Activated CD4-positive, alpha-beta T cell treated with anti-CD3 and anti-CD28 coated beads, Interleukin-2, amount 50 U/mL, for 1 hour (primary cell): ENCODE measurements around the gene UGT1A6.

Experiments
- DNase-seq: peaks from one replicate; pipeline ENCODE4 v3.0.0-alpha.2; 2020

Gene UGT1A6

DNA sequence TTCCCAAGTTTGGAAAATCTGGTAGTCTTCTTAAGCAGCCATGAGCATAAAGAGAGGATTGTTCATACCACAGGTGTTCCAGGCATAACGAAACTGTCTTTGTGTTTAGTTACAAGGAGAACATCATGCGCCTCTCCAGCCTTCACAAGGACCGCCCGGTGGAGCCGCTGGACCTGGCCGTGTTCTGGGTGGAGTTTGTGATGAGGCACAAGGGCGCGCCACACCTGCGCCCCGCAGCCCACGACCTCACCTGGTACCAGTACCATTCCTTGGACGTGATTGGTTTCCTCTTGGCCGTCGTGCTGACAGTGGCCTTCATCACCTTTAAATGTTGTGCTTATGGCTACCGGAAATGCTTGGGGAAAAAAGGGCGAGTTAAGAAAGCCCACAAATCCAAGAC is 79.5 kb downstream of the UGT1A6 start:
- no peak for DNase-seq

GRCh38 chr2:233772583-233772982 is 79.9 kb downstream of the UGT1A6 start:
- no peak for DNase-seq

GRCh38 chr2:233773854-233774253 is 81.2 kb downstream of the UGT1A6 start:
- no peak for DNase-seq

DNA sequence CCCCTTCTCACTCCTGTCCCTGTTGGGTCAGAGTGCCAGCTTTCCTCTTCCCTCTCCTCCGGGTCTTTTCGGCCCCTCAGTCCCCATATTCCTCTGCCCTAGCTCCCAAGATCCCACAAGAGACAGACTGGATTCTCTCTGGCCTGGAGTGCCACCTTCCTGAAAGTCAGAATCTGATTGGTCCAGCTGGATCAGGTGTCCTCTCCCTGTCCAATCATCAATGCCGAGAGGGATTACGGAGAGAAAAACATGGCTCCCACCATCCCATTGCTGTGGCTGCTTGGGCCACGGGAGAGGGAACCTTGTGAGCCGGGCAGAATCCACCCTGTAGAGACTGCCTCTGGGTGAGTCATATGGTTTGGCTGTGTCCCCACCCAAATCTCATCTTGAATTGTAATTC is 82.7 kb downstream of the UGT1A6 start:
- DNase-seq, result no peak

GRCh38 chr2:233778030-233778429 is 85.3 kb downstream of the UGT1A6 start, which contains the start of gene MROH2A:
MROH2A (plus strand) TSS chr2:233778330; CDS start chr2:233779359, 1,029 bp downstream.
- DNase-seq, result no peak

GRCh38 chr2:233779722-233780121 is 87.0 kb downstream of the UGT1A6 start:
- no peak for DNase-seq

DNA sequence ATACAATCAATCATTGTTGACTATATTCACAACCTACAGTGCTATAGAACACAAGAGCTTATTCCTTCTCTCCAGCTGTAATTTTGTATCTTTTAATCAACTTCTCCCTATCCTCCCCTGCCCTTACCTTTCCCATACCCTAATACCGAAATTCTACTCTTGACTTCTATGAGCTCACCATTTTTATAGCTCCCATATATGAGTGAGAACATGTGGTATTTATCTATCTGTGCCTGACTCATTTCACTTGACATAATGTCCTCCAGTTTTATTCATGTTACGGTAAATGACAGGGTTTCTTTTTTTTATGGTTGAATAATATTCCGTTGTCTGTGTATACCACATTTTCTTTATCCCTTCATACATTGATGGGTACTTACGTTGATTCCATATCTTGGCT is 88.1 kb downstream of the UGT1A6 start:
- no peak for DNase-seq

- no peak for DNase-seq
Measured at GRCh38 chr2:233789554-233789953, 96.9 kb downstream of the UGT1A6 start.

DNA sequence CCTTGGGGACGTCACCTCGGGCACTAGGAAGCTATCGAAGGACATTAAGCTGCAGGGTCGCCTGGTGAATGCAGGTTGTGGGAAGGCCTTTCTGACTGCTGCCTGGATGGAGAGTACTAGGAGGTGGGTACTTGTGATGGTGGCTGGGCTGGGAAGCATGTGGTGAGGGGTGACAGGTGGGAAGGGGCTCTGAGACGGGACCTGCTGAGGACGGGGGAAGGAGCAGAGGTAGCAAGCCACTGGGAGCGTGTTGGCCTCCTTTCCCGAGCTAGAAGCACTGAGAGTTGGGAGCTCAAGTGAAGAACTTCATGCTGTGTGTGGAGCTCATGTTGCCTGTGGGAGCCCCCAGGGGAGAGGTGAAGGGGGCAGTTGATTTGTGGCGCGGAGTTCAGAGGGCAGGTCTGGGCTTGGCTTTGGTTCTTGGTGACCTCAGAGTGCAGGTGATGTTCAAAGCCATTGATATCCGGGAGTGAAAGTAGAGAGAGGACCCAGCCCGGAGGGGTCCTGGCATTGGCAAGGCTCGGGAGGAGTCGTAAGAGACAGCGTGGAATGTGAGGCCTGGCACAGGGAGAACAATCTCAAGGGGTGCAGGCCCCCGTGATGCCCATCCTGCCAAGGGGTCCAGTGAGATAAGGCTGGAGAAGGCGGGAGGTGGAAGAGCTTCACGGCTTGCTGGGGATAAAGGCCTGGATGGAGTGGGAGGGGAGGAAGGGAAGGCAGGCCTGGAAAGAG is 98.6 kb downstream of the UGT1A6 start:
- no peak for DNase-seq

GRCh38 chr2:233791883-233792329 is 99.2 kb downstream of the UGT1A6 start:
- no peak for DNase-seq

DNA sequence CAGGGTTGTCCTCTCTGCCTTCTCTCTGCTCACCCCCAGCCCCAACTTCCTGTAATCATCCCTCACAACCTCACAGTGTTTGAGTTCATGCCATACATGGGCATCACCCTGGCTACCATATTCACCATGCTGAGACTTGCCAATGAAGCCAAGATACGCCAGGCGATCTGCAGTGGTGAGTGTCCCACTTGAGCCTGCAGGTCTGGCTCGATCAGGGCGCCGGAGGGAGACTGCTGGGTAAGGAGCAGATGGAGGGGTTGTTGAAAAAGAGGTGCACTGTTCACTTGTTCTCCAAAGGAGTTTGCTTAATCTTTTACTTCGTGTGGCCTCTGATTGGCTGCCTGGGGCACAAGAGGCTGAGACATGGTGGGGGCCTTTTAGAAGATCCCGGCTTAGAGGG is 100.0 kb downstream of the UGT1A6 start:
- DNase-seq, result no peak

DNA sequence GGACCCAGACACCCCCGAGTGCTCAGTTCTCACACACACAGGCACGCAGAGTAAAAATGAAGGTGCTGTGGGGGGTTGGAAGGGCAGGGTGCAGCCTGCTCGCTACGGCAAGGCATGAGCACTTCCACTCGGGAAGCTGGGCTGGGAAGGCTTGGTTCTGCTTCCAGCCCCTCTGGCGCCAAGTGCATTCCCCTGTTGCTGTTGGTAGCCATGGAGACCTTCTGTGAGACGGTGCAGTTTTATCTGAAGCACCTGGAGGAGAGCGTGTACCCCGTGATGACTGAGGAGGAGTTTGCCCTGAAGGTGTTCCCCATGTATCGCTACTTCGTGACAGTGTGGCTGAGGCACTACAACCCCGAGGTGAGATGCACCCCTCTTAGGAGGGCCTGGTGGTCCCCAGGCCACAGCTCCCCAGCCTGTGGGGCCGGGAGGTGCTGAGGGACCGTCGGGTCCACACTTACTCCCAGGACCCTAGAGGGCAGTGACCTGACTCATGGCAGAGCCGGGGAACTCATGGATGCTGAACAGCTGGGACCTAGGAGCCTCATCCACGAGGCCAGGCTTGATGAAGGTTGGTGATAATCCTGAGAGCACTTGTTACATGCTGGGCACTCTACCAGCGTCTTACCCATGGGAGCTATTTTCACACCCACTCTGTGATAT is 100.9 kb downstream of the UGT1A6 start:
- DNase-seq, result no peak

GRCh38 chr2:233794128-233794658 is 101.5 kb downstream of the UGT1A6 start:
- DNase-seq, result no peak

GRCh38 chr2:233795735-233796171 is 103.1 kb downstream of the UGT1A6 start:
- no peak for DNase-seq

DNA sequence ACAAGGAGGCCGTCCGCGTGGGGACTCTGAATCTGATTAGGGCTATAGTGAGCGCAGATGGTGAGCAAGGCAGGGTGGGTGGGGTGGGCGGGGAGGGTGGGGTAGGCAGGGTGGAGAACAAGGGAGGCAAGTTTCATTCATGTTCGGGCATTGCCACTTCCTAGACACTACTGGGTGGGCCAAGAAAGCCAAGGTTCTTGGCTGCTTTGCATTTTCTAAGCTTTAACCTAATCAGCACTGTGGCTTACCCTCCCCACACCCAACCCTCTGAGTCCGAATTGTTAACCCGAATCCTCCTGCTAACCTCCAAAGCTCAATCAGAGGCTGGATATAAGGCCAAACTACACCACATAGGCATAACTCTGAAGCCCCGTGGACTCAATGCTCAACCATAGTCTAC is 103.6 kb downstream of the UGT1A6 start:
- DNase-seq, result no peak

DNA sequence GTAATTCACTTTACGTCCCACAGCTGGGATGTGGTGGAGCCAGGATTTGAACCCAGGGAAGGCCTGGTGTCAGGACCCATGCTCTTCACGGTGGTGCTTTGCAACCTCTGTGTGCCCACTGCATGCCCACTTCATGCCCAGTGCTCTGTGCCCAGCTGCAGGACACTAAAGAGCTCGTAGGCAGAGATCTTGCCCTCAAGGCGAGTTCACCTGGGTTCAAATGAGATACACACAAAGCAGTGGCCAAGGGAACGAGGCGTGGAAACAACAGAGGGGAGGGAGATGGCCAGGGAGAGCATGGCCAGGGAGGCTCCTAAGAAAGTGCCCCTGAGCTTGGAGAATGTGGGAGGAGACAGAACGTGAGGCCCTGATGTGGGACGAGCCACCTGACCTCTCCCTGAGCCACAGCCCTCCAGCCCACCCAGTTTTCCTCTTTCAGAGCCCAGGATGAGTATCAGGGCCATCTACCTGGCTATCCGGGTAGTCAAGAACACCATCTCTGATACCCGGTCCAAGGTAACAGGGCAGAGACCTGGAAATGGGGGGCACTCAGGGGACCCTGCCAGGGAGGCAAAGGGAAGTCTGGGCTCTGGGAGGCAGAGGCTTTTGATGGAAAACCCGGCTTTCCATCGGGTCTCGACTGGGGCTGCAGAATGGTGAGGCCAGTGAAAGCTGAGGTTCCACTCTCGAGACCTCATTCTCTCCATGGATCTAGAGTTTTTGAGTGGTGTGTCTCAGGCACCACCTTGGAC is 105.8 kb downstream of the UGT1A6 start:
- no peak for DNase-seq

- DNase-seq, result no peak
Measured at GRCh38 chr2:233799087-233799665, 106.5 kb downstream of the UGT1A6 start.

GRCh38 chr2:233799716-233800115 is 107.0 kb downstream of the UGT1A6 start:
- no peak for DNase-seq

GRCh38 chr2:233800208-233800607 is 107.5 kb downstream of the UGT1A6 start:
- no peak for DNase-seq

- no peak for DNase-seq
Measured at GRCh38 chr2:233801357-233802131, 108.9 kb downstream of the UGT1A6 start.

GRCh38 chr2:233802132-233802815 is 109.6 kb downstream of the UGT1A6 start:
- DNase-seq, result no peak
